Stimulated activated CD4-positive, alpha-beta T cell treated with anti-CD3 and anti-CD28 coated beads, Interleukin-12 subunit alpha, Interleukin-12 subunit beta, amount 100 ng/mL, for 48 hours (primary cell): ENCODE measurements around the gene E2F3.

Experiments
- DNase-seq, 3 donors: peaks; one replicate each; pipeline ENCODE4 v3.0.0-alpha.2; 2020; ENCODE audit warnings: low read depth in 2 of 3, low spot score in 1 of 3

E2F3 gene

GRCh38 chr6:20402092-20402341 lies 338 bp downstream of the E2F3 start:
- peak in 2 of 3 donors; percentile 21 to 36 for DNase-seq

- DNase-seq = peak; percentile 23 to 38 (median 28)
Observed at GRCh38 chr6:20402342-20403069, 827 bp downstream of the E2F3 start.

- peak; percentile 74 to 90 (median 85) for DNase-seq
Observed at GRCh38 chr6:20403070-20403765, 1.5 kb downstream of the E2F3 start.

GRCh38 chr6:20403766-20404640 lies 2.3 kb downstream of the E2F3 start:
- peak; percentile 46 to 68 (median 67) for DNase-seq

- peak; percentile 52 to 56 (median 53) for DNase-seq
Observed at GRCh38 chr6:20404641-20405032, 3.0 kb downstream of the E2F3 start.

GRCh38 chr6:20408851-20409250 lies 7.2 kb downstream of the E2F3 start:
- no peak for DNase-seq

GRCh38 chr6:20409427-20409971 lies 7.8 kb downstream of the E2F3 start:
- DNase-seq = no peak

- DNase-seq = no peak
Observed at GRCh38 chr6:20411544-20411943, 9.9 kb downstream of the E2F3 start.

- no peak for DNase-seq
Observed at GRCh38 chr6:20411953-20412681, 10.4 kb downstream of the E2F3 start.

- DNase-seq = no peak
Observed at GRCh38 chr6:20412682-20413073, 11.0 kb downstream of the E2F3 start.

- DNase-seq = no peak
Observed at GRCh38 chr6:20413826-20414225, 12.1 kb downstream of the E2F3 start.

GRCh38 chr6:20414711-20415110 lies 13.0 kb downstream of the E2F3 start:
- no peak for DNase-seq

GRCh38 chr6:20415304-20415703 lies 13.6 kb downstream of the E2F3 start:
- no peak for DNase-seq

GRCh38 chr6:20415712-20416454 lies 14.2 kb downstream of the E2F3 start:
- DNase-seq = no peak

- no peak for DNase-seq
Observed at GRCh38 chr6:20416567-20417345, 15.1 kb downstream of the E2F3 start.

- no peak for DNase-seq
Observed at GRCh38 chr6:20417819-20418218, 16.1 kb downstream of the E2F3 start.

- DNase-seq = no peak
Observed at GRCh38 chr6:20426177-20427082, 24.8 kb downstream of the E2F3 start.

- DNase-seq = no peak
Observed at GRCh38 chr6:20427856-20428255, 26.2 kb downstream of the E2F3 start.

- no peak for DNase-seq
Observed at GRCh38 chr6:20432692-20433091, 31.0 kb downstream of the E2F3 start.
